OCI-LY7 (cell line): ENCODE measurements around the gene THAP3. TPM values are rescaled to one million over a fixed set of nuclear protein-coding genes. Genes with fewer than 3 reads are reported as not detected.

Experiments used
- BruUV-seq: library from RNA; stranded (reverse); fragments of 400-500 nt; replicated peaks from 2 replicates; lab custom pipeline; 2021; lab: Mats Ljungman, UMichigan
- CTCF ChIA-PET: fragments of 300-600 bp; sonication (Branson Sonifier 250); formaldehyde crosslinking; loops from one replicate; lab custom pipeline; 2022; ENCODE audit warnings: antibody characterized with exemption; ENCODE audit not compliant: unreplicated experiment; lab: Charles Lee
- POLR2A ChIA-PET: fragments of 300-600 bp; sonication (Branson Sonifier 250); formaldehyde crosslinking; loops from one replicate; lab custom pipeline; 2022; ENCODE audit warnings: antibody characterized with exemption; lab: Charles Lee
- DNase-seq: peaks from one replicate; pipeline ENCODE4 v3.0.0-alpha.2; 2015; ENCODE audit warnings: low spot score
- H2AFZ ChIP-seq: fragments of 200-600 bp; sonication (generic), shearing (Covaris generic); 2 replicates; pipeline ENCODE4 v1.6.1; 2014; ENCODE audit warnings: mild to moderate bottlenecking, antibody characterized with exemption, low read length, moderate library complexity
- H3K27ac ChIP-seq: fragments of 200-600 bp; sonication (generic); 2 replicates; pipeline ENCODE4 v1.5.1; 2014; ENCODE audit warnings: mixed run types, low read depth, mild to moderate bottlenecking, moderate library complexity, low read length, inconsistent platforms; ENCODE audit not compliant: poor library complexity, severe bottlenecking
- H3K36me3 ChIP-seq: fragments of 200-600 bp; sonication (generic); 2 replicates; pipeline ENCODE4 v1.6.1; 2014; ENCODE audit warnings: mild to moderate bottlenecking, antibody characterized with exemption, low read length, moderate library complexity, mixed read lengths; ENCODE audit not compliant: insufficient read depth
- H3K4me1 ChIP-seq: fragments of 200-600 bp; sonication (generic); 2 replicates; pipeline ENCODE4 v1.5.1; 2014; ENCODE audit warnings: mild to moderate bottlenecking, low read length; ENCODE audit not compliant: insufficient read depth, poor library complexity, severe bottlenecking
- H3K4me2 ChIP-seq: fragments of 200-600 bp; sonication (generic); 2 replicates; pipeline ENCODE4 v1.6.1; 2014; ENCODE audit warnings: mild to moderate bottlenecking, low read length
- H3K4me3 ChIP-seq: fragments of 200-600 bp; sonication (generic); 2 replicates; pipeline ENCODE4 v1.5.1; 2014; ENCODE audit warnings: mild to moderate bottlenecking, low read depth, low read length; ENCODE audit not compliant: poor library complexity, severe bottlenecking
- H3K79me2 ChIP-seq: fragments of 200-600 bp; sonication (generic); 2 replicates; pipeline ENCODE4 v1.6.1; 2016; ENCODE audit warnings: low read depth, mild to moderate bottlenecking, low read length, moderate library complexity, mixed read lengths; ENCODE audit not compliant: insufficient read depth
- H3K9me2 ChIP-seq: fragments of 200-600 bp; sonication (generic); 2 replicates; pipeline ENCODE4 v1.6.1; 2016; ENCODE audit warnings: mild to moderate bottlenecking, low read length, mixed read lengths; ENCODE audit not compliant: insufficient read depth
- H3K9me3 ChIP-seq: fragments of 200-600 bp; sonication (generic); 2 replicates; pipeline ENCODE4 v1.6.1; 2014; ENCODE audit warnings: mild to moderate bottlenecking, mixed run types, low read length, mixed read lengths
- H4K20me1 ChIP-seq: fragments of 200-600 bp; sonication (generic); 2 replicates; pipeline ENCODE4 v1.6.1; 2014; ENCODE audit warnings: mild to moderate bottlenecking, antibody characterized with exemption, low read length, moderate library complexity, mixed read lengths; ENCODE audit not compliant: insufficient read depth
- EZH2phosphoT487 ChIP-seq: fragments of 200-600 bp; sonication (generic); IDR thresholded peaks from 2 replicates; pipeline ENCODE4 v1.6.1; 2018; ENCODE audit warnings: low read depth, borderline replicate concordance, mild to moderate bottlenecking, mixed run types, antibody characterized with exemption, low read length, moderate library complexity, mixed read lengths
- intact Hi-C: fragments of 100-400 bp; cut with micrococcal nuclease; formaldehyde crosslinking; loops from one replicate; pipeline ENCODE4 v1.10.0; 2022; ENCODE audit not compliant: unreplicated experiment
- total RNA-seq, 2 experiments: library from RNA; depleted of rRNA in 1 of 2; stranded (reverse); fragments of >200 nt in 1 of 2; shearing (Covaris generic) in 1 of 2; gene quantifications; 2 replicates each; pipeline ENCODE4 v1.2.3, GENCODE V29; 2014 to 2022
- TF ChIP-seq, protein P1 (sequence below): fragments of 200-600 bp; sonication (generic); conservative IDR thresholded peaks from 2 replicates; pipeline ENCODE4 v1.5.1; 2014; ENCODE audit warnings: mild to moderate bottlenecking, antibody characterized with exemption, low read length, moderate library complexity, mixed read lengths

Gene THAP3
- total RNA-seq, 2 experiments from 2014 or later, result 17.2 to 22.4 TPM

DNA sequence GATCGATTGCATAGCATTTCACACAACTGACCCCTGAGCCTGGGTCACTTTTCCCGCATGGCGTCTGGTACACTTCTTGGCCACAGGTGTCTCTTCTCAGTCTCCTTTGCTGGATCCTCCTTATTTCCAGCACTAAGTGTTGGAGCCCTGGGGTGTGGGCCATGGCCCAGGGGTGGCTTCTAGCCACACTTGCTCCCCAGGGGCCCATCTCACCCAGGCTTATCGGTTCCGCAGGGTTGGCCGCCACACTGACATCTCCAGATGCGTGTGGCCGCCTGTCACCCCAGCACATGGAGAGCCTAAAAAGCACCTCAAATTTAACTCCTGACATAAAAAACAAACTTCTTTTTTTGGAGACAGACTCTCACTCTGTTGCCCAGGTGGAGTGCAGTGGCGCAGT lies 2.4 kb downstream of the THAP3 start:
- Histone ChIP-seq H3K36me3 (peaks cover 42% of the 10 kb centered on the region), H3K79me2 (peaks cover 9% of the 10 kb centered on the region; the same call in 1 of the 2 replicates), H4K20me1 (no peaks in the 10 kb centered on the region), H3K9me3 (no peaks in the 10 kb centered on the region), H3K9me2 (no peaks in the 10 kb centered on the region), H3K27ac (no peak overlapping the region), H3K4me3 (no peak overlapping the region), H3K4me1 (peaks cover 24% of the 10 kb centered on the region), H2AFZ (no peak overlapping the region), H3K4me2 (no peak overlapping the region)
- ChIA-PET POLR2A (no interaction called here), CTCF (no interaction called here)
- TF ChIP-seq EZH2phosphoT487, result no peak
- TF ChIP-seq, protein P1, sequence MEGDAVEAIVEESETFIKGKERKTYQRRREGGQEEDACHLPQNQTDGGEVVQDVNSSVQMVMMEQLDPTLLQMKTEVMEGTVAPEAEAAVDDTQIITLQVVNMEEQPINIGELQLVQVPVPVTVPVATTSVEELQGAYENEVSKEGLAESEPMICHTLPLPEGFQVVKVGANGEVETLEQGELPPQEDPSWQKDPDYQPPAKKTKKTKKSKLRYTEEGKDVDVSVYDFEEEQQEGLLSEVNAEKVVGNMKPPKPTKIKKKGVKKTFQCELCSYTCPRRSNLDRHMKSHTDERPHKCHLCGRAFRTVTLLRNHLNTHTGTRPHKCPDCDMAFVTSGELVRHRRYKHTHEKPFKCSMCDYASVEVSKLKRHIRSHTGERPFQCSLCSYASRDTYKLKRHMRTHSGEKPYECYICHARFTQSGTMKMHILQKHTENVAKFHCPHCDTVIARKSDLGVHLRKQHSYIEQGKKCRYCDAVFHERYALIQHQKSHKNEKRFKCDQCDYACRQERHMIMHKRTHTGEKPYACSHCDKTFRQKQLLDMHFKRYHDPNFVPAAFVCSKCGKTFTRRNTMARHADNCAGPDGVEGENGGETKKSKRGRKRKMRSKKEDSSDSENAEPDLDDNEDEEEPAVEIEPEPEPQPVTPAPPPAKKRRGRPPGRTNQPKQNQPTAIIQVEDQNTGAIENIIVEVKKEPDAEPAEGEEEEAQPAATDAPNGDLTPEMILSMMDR, result no peak
- no peak for DNase-seq
- intact Hi-C loops, result loop anchor here (5.0 kb wide), 2 partner anchors 75 to 135 kb away; partner anchors contain the start of genes NOL9 and PLEKHG5
- no TSS peak for BruUV-seq

DNA sequence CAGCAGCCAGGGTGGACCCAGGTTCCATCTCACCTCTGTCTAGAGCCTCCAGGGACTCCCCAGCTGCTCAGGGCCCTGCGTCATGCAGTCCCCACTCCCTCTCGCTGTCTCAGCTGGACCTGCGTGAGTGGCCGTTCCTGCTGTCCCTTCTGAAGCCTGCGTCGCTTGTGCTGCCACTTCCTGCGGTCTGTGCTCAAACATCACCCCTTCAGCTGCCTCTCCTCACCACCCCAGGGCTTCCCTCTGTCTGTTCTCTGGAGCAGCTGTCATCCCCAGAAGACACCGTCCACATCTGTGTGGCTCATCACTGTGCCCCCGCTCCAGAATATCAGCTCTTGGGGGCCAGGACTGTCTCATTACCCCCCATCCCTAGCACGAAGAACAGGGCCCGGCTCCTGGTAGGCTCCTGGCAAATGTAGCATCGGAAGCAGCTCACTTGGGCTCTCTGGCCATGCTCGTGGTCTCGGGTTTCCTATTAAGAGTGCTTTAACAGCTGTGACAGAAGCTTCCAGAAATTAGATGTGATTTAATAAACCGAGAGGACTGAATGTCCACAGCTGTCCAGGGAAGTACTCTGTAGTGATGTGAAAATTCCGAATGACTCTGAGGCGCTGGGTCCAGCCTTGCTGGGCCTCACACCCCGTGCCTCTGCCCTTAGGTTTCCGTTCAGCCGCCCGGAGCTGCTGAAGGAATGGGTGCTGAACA lies 3.3 kb downstream of the THAP3 start:
- ChIA-PET POLR2A (no interaction called here), CTCF (interaction anchor here (0.8 kb wide), 1 partner anchor 9 kb away, joined by 3 read pairs; no protein-coding TSS in a partner anchor)
- Histone ChIP-seq H2AFZ (no peak overlapping the region), H3K79me2 (peaks cover 9% of the 10 kb centered on the region; the same call in 1 of the 2 replicates), H3K27ac (no peak overlapping the region), H3K9me3 (no peaks in the 10 kb centered on the region), H3K4me1 (peaks cover 24% of the 10 kb centered on the region), H3K4me3 (no peak overlapping the region), H3K36me3 (peaks cover 44% of the 10 kb centered on the region), H4K20me1 (no peaks in the 10 kb centered on the region), H3K4me2 (no peak overlapping the region), H3K9me2 (no peaks in the 10 kb centered on the region)
- no peak for TF ChIP-seq EZH2phosphoT487
- TF ChIP-seq, protein P1, result no peak
- BruUV-seq, result no TSS peak
- intact Hi-C loops, result loop anchor here (5.0 kb wide), 2 partner anchors 76 to 136 kb away; partner anchors contain the start of genes NOL9 and PLEKHG5
- no peak for DNase-seq

DNA sequence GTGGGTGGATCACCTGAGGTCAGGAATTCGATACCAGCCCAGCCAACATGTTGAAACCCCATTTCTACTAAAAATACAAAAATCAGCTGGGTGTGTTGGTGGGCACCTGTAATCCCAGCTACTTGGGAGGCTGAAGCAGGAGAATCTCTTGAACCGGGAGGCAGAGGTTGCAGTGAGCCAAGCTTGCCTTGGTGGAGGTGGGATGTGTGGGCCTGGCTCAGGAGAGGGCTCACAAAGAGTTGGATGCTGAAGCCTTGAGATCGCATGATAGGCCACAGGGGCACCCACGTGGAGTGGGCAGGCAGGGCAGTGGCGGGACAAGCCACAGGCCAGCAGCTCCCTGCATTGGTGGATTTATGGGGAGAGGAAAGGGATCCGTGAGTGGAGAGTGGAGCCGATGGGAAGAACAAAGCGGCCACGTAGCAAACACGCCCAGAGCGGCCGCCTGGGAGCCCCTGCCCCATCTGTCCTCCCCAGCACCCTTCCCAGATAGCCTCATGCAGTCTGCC lies 4.4 kb downstream of the THAP3 start:
- peaks cover 9% of the 10 kb centered on the region; the same call in 1 of the 2 replicates for H3K79me2 ChIP-seq
- BruUV-seq, result no TSS peak
- intact Hi-C loops, result loop anchor here (5.0 kb wide), 2 partner anchors 77 to 137 kb away; partner anchors contain the start of genes NOL9 and PLEKHG5
- H3K4me2 ChIP-seq, result no peak overlapping the region
- no peaks in the 10 kb centered on the region for H3K9me2 ChIP-seq
- no peaks in the 10 kb centered on the region for H3K9me3 ChIP-seq
- ChIA-PET POLR2A (no interaction called here), CTCF (no interaction called here)
- no peaks in the 10 kb centered on the region for H4K20me1 ChIP-seq
- H2AFZ ChIP-seq, result no peak overlapping the region
- TF ChIP-seq, protein P1, result no peak
- no peak for TF ChIP-seq EZH2phosphoT487
- peaks cover 15% of the 10 kb centered on the region for H3K4me1 ChIP-seq
- H3K27ac ChIP-seq, result no peak overlapping the region
- no peak overlapping the region for H3K4me3 ChIP-seq
- peaks cover 44% of the 10 kb centered on the region for H3K36me3 ChIP-seq
- no peak for DNase-seq
